HepG2 (cell line): Measurements from ENCODE around the gene TRMT1. TPM values are rescaled to one million over a fixed set of nuclear protein-coding genes. Genes with fewer than 3 reads are reported as not detected.

Experiments
- ATAC-seq: fragments of 200-7000 bp; cut with Tn5 transposase; 3 replicates; pipeline ENCODE4 v1.9.1; 2020; ENCODE audit warnings: mild to moderate bottlenecking, moderate library complexity
- BruUV-seq: library from RNA; stranded (reverse); fragments of 400-500 nt; replicated peaks from 2 replicates; lab custom pipeline; 2021; lab: Mats Ljungman, UMichigan
- CTCF ChIA-PET: fragments of 300-600 bp; formaldehyde crosslinking; extraction: SDS; loops from one replicate; lab custom pipeline; 2021; ENCODE audit warnings: low total read pairs, inconsistent platforms, low intra/inter-chr PET ratio; lab: Yijun Ruan, JAX
- POLR2A ChIA-PET: fragments of 350-600 bp; sonication (Branson Sonifier 250); formaldehyde crosslinking; loops from one replicate; lab custom pipeline; 2020; ENCODE audit warnings: antibody characterized with exemption, inconsistent platforms; lab: Yijun Ruan, JAX
- DNase-seq: peaks from one replicate; pipeline ENCODE4 v3.0.0-alpha.2; 2015; ENCODE audit warnings: low spot score
- FAIRE-seq: peaks from 3 replicates; lab custom pipeline; 2011; peaks lifted over from hg19 to GRCh38; lab: Jason Lieb, UNC
- H2AFZ ChIP-seq: one replicate; pipeline ENCODE4 v1.6.1; 2011; ENCODE audit warnings: low read length, inconsistent platforms
- H3K27ac ChIP-seq: fragments of 300-600 bp; 3 replicates; pipeline ENCODE4 v1.8.0; 2011; ENCODE audit warnings: mixed run types, mild to moderate bottlenecking, mixed read lengths, low read length, inconsistent platforms; ENCODE audit not compliant: insufficient read depth; ENCODE audit errors: extremely low read length
- H3K27me3 ChIP-seq, 2 experiments: fragments of 200-600 bp in 1 of 2; 2 replicates in 1 of 2; 3 replicates in 1 of 2; pipeline versions ENCODE4 v1.6.0 to v1.8.0; 2011; ENCODE audit warnings: low read length in 2 of 2, mild to moderate bottlenecking in 2 of 2, moderate library complexity in 2 of 2, inconsistent platforms in 1 of 2; ENCODE audit not compliant: insufficient read depth in 2 of 2, control insufficient read depth in 1 of 2
- H3K36me3 ChIP-seq, 2 experiments: fragments of 200-600 bp in 1 of 2; replicated peaks in 1 of 2; 2 replicates in 1 of 2; 3 replicates in 1 of 2; pipeline versions ENCODE4 v1.5.1 to v1.8.0; 2011; ENCODE audit warnings: low read length in 2 of 2, inconsistent platforms in 1 of 2; ENCODE audit not compliant: insufficient read depth in 2 of 2, control insufficient read depth in 1 of 2
- H3K4me1 ChIP-seq: 2 replicates; pipeline ENCODE4 v1.5.1; 2012; ENCODE audit warnings: low read length, inconsistent platforms; ENCODE audit not compliant: insufficient read depth
- H3K4me2 ChIP-seq: 2 replicates; pipeline ENCODE4 v1.6.0; 2011; ENCODE audit warnings: low read depth, low read length, inconsistent platforms
- H3K4me3 ChIP-seq, 3 experiments: fragments of 200-600 bp in 1 of 3; sonication (generic), shearing (Covaris generic) in 1 of 3; replicated peaks in 1 of 3; 2 replicates each; pipeline ENCODE4 v1.5.1; 2011 to 2016; ENCODE audit warnings: low read length in 3 of 3, inconsistent platforms in 2 of 3, low read depth in 2 of 3, mild to moderate bottlenecking in 2 of 3, control low read depth in 1 of 3, mixed read lengths in 1 of 3; ENCODE audit not compliant: insufficient read depth in 1 of 3
- H3K79me2 ChIP-seq: one replicate; pipeline ENCODE4 v1.6.1; 2011; ENCODE audit warnings: low read length, inconsistent platforms; ENCODE audit not compliant: insufficient read depth
- H3K9ac ChIP-seq: 2 replicates; pipeline ENCODE4 v1.6.0; 2011; ENCODE audit warnings: mild to moderate bottlenecking, low read depth, low read length, inconsistent platforms; ENCODE audit not compliant: insufficient read depth
- H3K9me3 ChIP-seq: 2 replicates; pipeline ENCODE4 v1.5.1; 2012; ENCODE audit warnings: mild to moderate bottlenecking, low read length
- H4K20me1 ChIP-seq: 2 replicates; pipeline ENCODE4 v1.6.0; 2011; ENCODE audit warnings: inconsistent platforms, mild to moderate bottlenecking, low read length, moderate library complexity; ENCODE audit not compliant: insufficient read depth
- CENPBD1 ChIP-seq: sonication (generic); formaldehyde crosslinking; IDR thresholded peaks from 2 replicates; pipeline ENCODE4 v1.8.0; 2022; ENCODE audit warnings: missing genetic modification reagents, low read depth, mild to moderate bottlenecking, borderline replicate concordance
- GPN1 ChIP-seq: sonication (generic); formaldehyde crosslinking; IDR thresholded peaks from 2 replicates; pipeline ENCODE4 v1.5.1; 2020; ENCODE audit warnings: missing genetic modification reagents, borderline replicate concordance
- GRHL1 ChIP-seq: sonication (generic); formaldehyde crosslinking; conservative IDR thresholded peaks from 2 replicates; pipeline ENCODE4 v1.8.0; 2022; ENCODE audit warnings: missing genetic modification reagents
- HDAC1 ChIP-seq: sonication (generic); formaldehyde crosslinking; IDR thresholded peaks from 2 replicates; pipeline ENCODE4 v1.5.1; 2020; ENCODE audit warnings: mild to moderate bottlenecking, missing genetic modification reagents
- HMGXB3 ChIP-seq: sonication (generic); formaldehyde crosslinking; IDR thresholded peaks from 2 replicates; pipeline ENCODE4 v1.4.0; 2020; ENCODE audit warnings: missing genetic modification reagents, borderline replicate concordance
- REXO4 ChIP-seq: sonication (generic); formaldehyde crosslinking; IDR thresholded peaks from 2 replicates; pipeline ENCODE4 v1.8.0; 2022; ENCODE audit warnings: missing genetic modification reagents, mild to moderate bottlenecking, borderline replicate concordance
- RFX3 ChIP-seq: IDR thresholded peaks from 2 replicates; pipeline ENCODE4 v1.6.1; 2016; ENCODE audit warnings: missing biosample characterization, missing genetic modification reagents
- XRCC5 ChIP-seq: fragments of 200-400 bp; formaldehyde crosslinking; optimal IDR thresholded peaks from 2 replicates; pipeline ENCODE3; 2017; ENCODE audit warnings: mild to moderate bottlenecking, low read length
- ZBTB20 ChIP-seq: sonication (generic); formaldehyde crosslinking; IDR thresholded peaks from 2 replicates; pipeline ENCODE4 v1.8.1; 2023; ENCODE audit warnings: missing genetic modification reagents, low read depth, mild to moderate bottlenecking, borderline replicate concordance
- ZNF446 ChIP-seq: sonication (generic); formaldehyde crosslinking; IDR thresholded peaks from 2 replicates; pipeline ENCODE4 v1.5.0; 2020; ENCODE audit warnings: mild to moderate bottlenecking, missing genetic modification reagents
- ZNF598 ChIP-seq: sonication (generic); formaldehyde crosslinking; IDR thresholded peaks from 2 replicates; pipeline ENCODE4 v1.5.1; 2020; ENCODE audit warnings: mild to moderate bottlenecking, missing genetic modification reagents, borderline replicate concordance
- ZNF644 ChIP-seq: IDR thresholded peaks from 2 replicates; pipeline ENCODE4 v1.6.1; 2016; ENCODE audit warnings: low read depth
- WGBS: methylation state at CpG from one replicate; pipeline ENCODE4 v1.1.6; 2017; ENCODE audit warnings: low lambda C conversion rate; 5-methylcytosine and 5-hydroxymethylcytosine counted together
- in situ Hi-C: cut with HindIII; loops from 2 replicates; pipeline ENCODE4 v1.10.0; 2017; ENCODE audit warnings: low pct_unique_long_range_greater_than_20kb; ENCODE audit not compliant: extremely low pct_ligation_motif_present
- intact Hi-C: fragments of 100-400 bp; cut with micrococcal nuclease; formaldehyde crosslinking; loops from one replicate; pipeline ENCODE4 v1.10.0; 2022; ENCODE audit not compliant: unreplicated experiment
- polyA plus RNA-seq, 8 experiments: library from polyadenylated mRNA; depleted of rRNA in 3 of 8; stranded (reverse) in 7 of 8; unstranded in 1 of 8; fragments of >200 nt; fragmentation: Illumina TruSeq in 4 of 8; extraction: Trizol in 4 of 8; gene quantifications; 2 replicates each; pipeline versions ENCODE4 v1.2.1 to v1.2.3, GENCODE V29; 2011 to 2016; ENCODE audit warnings: low read depth in 4 of 8, missing spikeins in 1 of 8, mixed read lengths in 1 of 8; ENCODE audit not compliant: insufficient read depth in 1 of 8
- total RNA-seq, 5 experiments: library from RNA; depleted of rRNA; stranded (reverse); fragments of >200 nt; fragmentation: Illumina TruSeq; extraction: Trizol; gene quantifications; 2 replicates each; pipeline ENCODE4 v1.2.3, GENCODE V29; 2016; ENCODE audit warnings: low read depth in 1 of 5

The TRMT1 gene
- total and polyA plus RNA-seq, 2 of the 13 experiments (the other 11 are each of a cell fraction or from before 2014, with no cell fraction given) = 35.5 to 44.1 TPM

DNA sequence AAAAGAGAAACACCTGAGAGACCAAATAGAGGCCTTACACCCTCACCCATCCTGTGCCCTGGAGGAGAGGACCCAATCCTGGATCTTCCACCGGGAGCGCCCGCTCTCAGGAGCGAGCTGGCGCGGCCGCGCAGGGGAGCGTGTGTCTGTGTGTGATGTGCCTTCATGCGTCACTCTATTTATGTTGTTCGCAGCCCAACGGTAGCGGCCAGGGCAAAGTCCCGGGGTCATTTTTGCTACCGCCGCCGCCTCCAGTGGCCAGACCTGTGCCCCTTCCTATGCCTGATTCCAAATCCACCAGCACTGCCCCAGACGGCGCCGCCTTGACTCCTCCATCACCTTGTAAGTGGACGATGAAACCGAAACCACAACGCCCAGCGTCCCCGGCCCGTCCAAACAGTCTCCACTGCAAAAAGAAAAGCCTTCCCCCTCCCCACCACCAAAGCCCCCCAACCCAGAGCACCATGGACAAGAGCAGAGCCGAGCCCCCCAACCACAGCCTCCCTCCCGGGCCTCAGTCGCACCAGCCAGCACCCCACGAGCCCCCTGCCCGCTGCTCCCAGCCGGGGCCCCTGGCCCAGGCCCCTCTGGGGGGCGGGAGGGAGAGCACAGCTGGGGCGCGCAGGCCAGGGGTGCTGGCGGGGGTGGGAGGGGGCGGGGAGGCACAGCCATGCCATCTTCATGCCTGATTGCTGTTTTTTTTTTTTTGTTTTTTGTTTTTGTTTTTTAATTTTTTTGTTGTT lies 28.6 kb downstream of the TRMT1 start:
- CTCF ChIA-PET = interaction anchor here (1.2 kb wide), 1 partner anchor 103 kb away, joined by 3 read pairs; no protein-coding TSS in a partner anchor
- DNase-seq = no peak

GRCh38 chr19:13087295-13087694 lies 29.2 kb downstream of the TRMT1 start:
- Histone ChIP-seq H3K27me3 (no peaks in the 10 kb centered on the region), H3K79me2 (no peaks in the 10 kb centered on the region), H3K4me1 (peaks cover 14% of the 10 kb centered on the region), H3K4me3 (no peak overlapping the region), H3K27ac (no peak overlapping the region), H3K4me2 (no peak overlapping the region), H3K9me3 (no peaks in the 10 kb centered on the region), H4K20me1 (no peaks in the 10 kb centered on the region), H2AFZ (no peak overlapping the region), H3K9ac (no peak overlapping the region), H3K36me3 (peaks cover 5 to 28% of the 10 kb centered on the region in 2 experiments; a peak in 4 of 5 replicates)
- in situ Hi-C loops (no loop called here), intact Hi-C loops (no loop called here)
- no TSS peak for BruUV-seq
- no peak for ATAC-seq
- ChIA-PET CTCF (no interaction called here), POLR2A (no interaction called here)
- FAIRE-seq = no peak
- WGBS = 98% methylated on average over 7 of the region's 12 CpGs
- no peak for DNase-seq
- TF ChIP-seq GPN1 (no peak), REXO4 (CRISPR knock-in tag) (no peak), XRCC5 (no peak), HMGXB3 (CRISPR knock-in tag) (no peak), ZNF446 (CRISPR knock-in tag) (no peak), CENPBD1 (CRISPR knock-in tag) (no peak), GRHL1 (CRISPR knock-in tag) (no peak), ZNF598 (CRISPR knock-in tag) (no peak), RFX3 (CRISPR knock-in tag) (no peak)

More for the DNA sequence above, 28.6 kb downstream of the TRMT1 start:
- H3K9ac ChIP-seq = no peak overlapping the region
- peaks cover 5 to 27% of the 10 kb centered on the region in 2 experiments; a peak in 4 of 5 replicates for H3K36me3 ChIP-seq
- H3K9me3 ChIP-seq = no peaks in the 10 kb centered on the region
- 97% methylated on average over 35 of the region's 37 CpGs for WGBS
- no peak overlapping the region for H3K4me3 ChIP-seq
- TF ChIP-seq ZBTB20 (CRISPR knock-in tag) (no peak), ZNF644 (CRISPR knock-in tag) (no peak), HDAC1 (CRISPR knock-in tag) (no peak)
- BruUV-seq = no TSS peak
- no peaks in the 10 kb centered on the region for H3K79me2 ChIP-seq
- H3K27me3 ChIP-seq = no peaks in the 10 kb centered on the region
- no peak overlapping the region for H3K4me2 ChIP-seq
- POLR2A ChIA-PET = no interaction called here
- FAIRE-seq = no peak
- H3K4me1 ChIP-seq = peaks cover 19% of the 10 kb centered on the region
- H2AFZ ChIP-seq = no peak overlapping the region
- ATAC-seq = no peak
- no peaks in the 10 kb centered on the region; the same call in 1 of the 2 replicates for H4K20me1 ChIP-seq
- H3K27ac ChIP-seq = no peak overlapping the region
- in situ Hi-C loops (no loop called here), intact Hi-C loops (no loop called here)
